ENCODE measurements around the gene RTN4IP1. TPM values are rescaled to one million over a fixed set of nuclear protein-coding genes. Genes with fewer than 3 reads are reported as not detected.

Gene RTN4IP1
- total and polyA plus RNA-seq, 7 donors: 10.0 to 25.6 (median 11.6) TPM

DNA sequence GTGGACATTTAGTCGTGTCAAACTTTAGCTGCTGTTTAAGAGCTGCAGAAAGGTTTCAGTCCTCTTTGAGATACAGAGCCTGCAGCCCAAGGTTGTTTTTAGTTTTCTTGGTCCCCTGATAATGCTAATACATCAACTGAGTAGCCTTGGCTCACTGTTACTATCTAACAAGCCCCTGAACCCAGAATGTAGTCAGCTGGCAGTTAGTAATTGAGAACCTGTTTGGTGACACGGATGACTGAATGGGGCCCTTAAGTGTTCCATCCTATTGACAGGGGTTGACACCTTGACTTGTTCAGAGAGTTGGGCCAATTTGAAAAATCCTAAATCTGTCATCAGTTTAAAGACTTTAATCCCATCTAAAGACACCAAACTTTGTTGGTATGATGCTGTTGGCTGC, 2.8 kb downstream of the RTN4IP1 start:
- peaks cover 2 to 12% of the 10 kb centered on the region in 2 donors for H3K36me3 ChIP-seq (ENCODE audit: insufficient read depth in 1 of 2, low read depth in 1 of 2)
- no peaks in the 10 kb centered on the region for H3K27me3 ChIP-seq (ENCODE audit: insufficient read depth in 3 of 3, low read length in 2 of 3)
- no peak overlapping the region for H3K4me3 ChIP-seq
- H3K4me1 ChIP-seq: peaks cover 11% of the 10 kb centered on the region
- no peak overlapping the region for H3K27ac ChIP-seq
- H3K9me3 ChIP-seq: no peaks in the 10 kb centered on the region
- DNase-seq: no peak
- TF ChIP-seq, protein P1, sequence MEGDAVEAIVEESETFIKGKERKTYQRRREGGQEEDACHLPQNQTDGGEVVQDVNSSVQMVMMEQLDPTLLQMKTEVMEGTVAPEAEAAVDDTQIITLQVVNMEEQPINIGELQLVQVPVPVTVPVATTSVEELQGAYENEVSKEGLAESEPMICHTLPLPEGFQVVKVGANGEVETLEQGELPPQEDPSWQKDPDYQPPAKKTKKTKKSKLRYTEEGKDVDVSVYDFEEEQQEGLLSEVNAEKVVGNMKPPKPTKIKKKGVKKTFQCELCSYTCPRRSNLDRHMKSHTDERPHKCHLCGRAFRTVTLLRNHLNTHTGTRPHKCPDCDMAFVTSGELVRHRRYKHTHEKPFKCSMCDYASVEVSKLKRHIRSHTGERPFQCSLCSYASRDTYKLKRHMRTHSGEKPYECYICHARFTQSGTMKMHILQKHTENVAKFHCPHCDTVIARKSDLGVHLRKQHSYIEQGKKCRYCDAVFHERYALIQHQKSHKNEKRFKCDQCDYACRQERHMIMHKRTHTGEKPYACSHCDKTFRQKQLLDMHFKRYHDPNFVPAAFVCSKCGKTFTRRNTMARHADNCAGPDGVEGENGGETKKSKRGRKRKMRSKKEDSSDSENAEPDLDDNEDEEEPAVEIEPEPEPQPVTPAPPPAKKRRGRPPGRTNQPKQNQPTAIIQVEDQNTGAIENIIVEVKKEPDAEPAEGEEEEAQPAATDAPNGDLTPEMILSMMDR (IDR thresholded peaks at IDR 0.05): no peak
- WGBS, 3 donors: 35 to 55% (median 40%) methylated on average over 2 of the region's 2 CpGs
- intact Hi-C loops (cut with DNase I): loop anchor here in 1 of 2 donors (2.0 kb wide), 1 partner anchor 116 kb away; no protein-coding TSS in a partner anchor
- ATAC-seq: no peak

DNA sequence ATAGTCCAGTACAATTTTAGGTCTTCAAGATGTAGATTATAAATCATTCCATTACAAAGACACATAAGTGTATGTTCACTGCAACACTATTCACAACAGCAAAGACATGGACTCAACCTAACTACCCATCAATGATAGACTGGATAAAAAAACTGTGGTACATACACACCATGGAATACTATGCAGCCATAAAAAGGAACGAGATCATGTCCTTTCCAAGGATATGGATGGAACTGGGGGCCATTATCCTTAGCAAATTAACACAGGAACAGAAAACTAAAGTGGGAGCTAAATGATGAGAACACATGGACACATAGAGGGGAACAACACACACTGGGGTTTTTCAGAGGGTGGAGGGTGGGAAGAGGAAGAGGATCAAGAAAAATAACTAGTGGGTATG, 6.3 kb downstream of the RTN4IP1 start:
- 79 to 90% (median 88%) methylated on average over 1 of the region's 1 CpG for WGBS, 3 donors
- no peak for ATAC-seq
- no peak overlapping the region for H3K4me3 ChIP-seq
- TF ChIP-seq, protein P1 (IDR thresholded peaks at IDR 0.05): no peak
- H3K9me3 ChIP-seq: no peaks in the 10 kb centered on the region
- no peaks in the 10 kb centered on the region for H3K4me1 ChIP-seq
- H3K36me3 ChIP-seq (ENCODE audit: insufficient read depth in 1 of 2, low read depth in 1 of 2): peaks cover 2 to 41% of the 10 kb centered on the region in 2 donors
- H3K27ac ChIP-seq: no peak overlapping the region
- no peak for DNase-seq
- intact Hi-C loops (cut with DNase I): no loop called here
- no peaks in the 10 kb centered on the region for H3K27me3 ChIP-seq (ENCODE audit: insufficient read depth in 3 of 3, low read length in 2 of 3)

DNA sequence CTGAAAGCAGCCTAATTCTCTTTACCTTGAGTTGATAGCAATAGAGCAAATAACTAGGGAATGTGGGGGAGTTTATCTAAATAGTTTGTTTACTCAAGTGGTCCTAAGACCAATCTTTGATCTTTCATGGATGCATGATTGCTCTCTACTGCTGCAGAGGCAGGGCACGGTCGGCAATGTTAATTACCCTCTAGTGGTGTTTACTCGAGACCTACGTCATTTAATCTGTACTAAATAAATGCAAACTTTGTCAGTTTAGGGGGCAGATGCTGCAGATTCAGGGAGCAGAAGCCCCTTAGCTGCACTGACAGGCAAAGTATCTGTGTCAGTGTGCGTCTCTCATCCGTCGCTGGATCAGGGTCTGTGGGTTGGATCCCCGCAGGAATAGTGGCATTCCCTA, 6.9 kb downstream of the RTN4IP1 start:
- H3K27ac ChIP-seq: no peak overlapping the region
- ATAC-seq (no peak), DNase-seq (no peak)
- intact Hi-C loops (cut with DNase I): no loop called here
- peaks cover 2 to 48% of the 10 kb centered on the region in 2 donors for H3K36me3 ChIP-seq (ENCODE audit: insufficient read depth in 1 of 2, low read depth in 1 of 2)
- TF ChIP-seq, protein P1 (IDR thresholded peaks at IDR 0.05): no peak
- H3K9me3 ChIP-seq: no peaks in the 10 kb centered on the region
- WGBS, 3 donors: 92 to 94% (median 93%) methylated on average over 8 of the region's 8 CpGs
- no peaks in the 10 kb centered on the region for H3K27me3 ChIP-seq (ENCODE audit: insufficient read depth in 3 of 3, low read length in 2 of 3)
- no peaks in the 10 kb centered on the region for H3K4me1 ChIP-seq
- H3K4me3 ChIP-seq: no peak overlapping the region

DNA sequence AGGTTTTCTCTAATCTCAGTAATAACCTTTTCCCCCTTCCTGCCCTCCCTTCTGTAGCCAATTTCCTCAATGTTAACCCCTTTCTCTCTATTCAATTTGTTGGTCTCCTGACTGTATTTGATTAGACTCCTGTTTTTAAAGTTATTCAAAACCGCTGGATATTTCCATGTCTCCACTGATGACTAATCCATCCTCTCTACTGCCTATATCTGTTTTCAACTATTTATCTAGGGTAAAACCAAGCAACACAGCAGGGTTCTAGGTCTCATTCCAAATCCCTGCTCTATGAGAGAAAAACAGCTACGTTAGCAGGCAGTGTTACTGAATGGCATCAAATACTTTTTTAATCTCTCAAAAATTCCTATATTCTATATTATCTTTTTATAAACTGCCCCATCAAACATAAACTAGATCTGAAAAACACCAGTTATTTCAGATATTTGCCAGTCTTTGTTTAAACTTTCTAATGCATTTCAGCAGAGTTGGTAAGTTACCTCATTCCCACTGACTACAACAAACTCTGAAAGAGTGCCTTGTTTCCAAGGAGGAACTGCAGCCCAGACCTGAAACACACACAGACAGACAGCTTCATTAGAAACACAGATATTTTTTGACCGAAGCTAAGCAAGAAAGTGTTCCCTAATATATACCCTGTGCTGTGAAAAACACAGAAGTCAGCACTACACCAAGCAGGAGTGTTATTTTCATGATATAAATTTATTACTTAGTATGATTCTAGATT, 8.2 kb downstream of the RTN4IP1 start:
- WGBS, 3 donors: 87 to 90% (median 87%) methylated on average over 3 of the region's 3 CpGs
- TF ChIP-seq, protein P1 (IDR thresholded peaks at IDR 0.05): no peak
- ATAC-seq: no peak
- intact Hi-C loops (cut with DNase I): no loop called here
- H3K27me3 ChIP-seq (ENCODE audit: insufficient read depth in 3 of 3, low read length in 2 of 3): no peaks in the 10 kb centered on the region
- H3K4me1 ChIP-seq: no peaks in the 10 kb centered on the region
- DNase-seq: no peak
- H3K4me3 ChIP-seq: no peak overlapping the region
- H3K9me3 ChIP-seq: no peaks in the 10 kb centered on the region
- H3K27ac ChIP-seq: no peak overlapping the region
- H3K36me3 ChIP-seq (ENCODE audit: insufficient read depth in 1 of 2, low read depth in 1 of 2): peaks cover 6 to 57% of the 10 kb centered on the region in 2 donors

DNA sequence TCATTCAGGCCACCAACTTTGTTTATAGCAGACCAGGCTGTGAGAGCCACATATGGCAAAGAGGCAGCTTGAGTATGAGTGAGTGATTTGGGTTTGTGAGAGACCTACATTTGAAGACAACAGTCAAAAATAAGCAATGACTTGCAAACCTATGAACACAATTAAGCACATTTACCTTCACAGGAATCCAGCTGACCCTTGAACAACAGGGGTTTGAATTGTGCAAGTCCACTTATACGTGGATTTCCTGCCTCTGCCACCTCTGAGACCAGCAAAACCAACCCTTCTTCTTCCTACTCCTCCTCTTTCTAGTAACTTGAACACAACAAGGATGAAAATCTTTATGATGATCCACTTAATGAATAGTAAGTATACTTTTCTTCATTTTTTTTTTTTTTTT, 10.1 kb downstream of the RTN4IP1 start:
- 85 to 87% (median 86%) methylated on average over 1 of the region's 1 CpG for WGBS, 3 donors
- intact Hi-C loops (cut with DNase I): no loop called here

More for the DNA sequence above, 10.1 kb downstream of the RTN4IP1 start:
- Histone ChIP-seq H3K4me3 (no peak overlapping the region), H3K9me3 (no peaks in the 10 kb centered on the region), H3K27me3 (ENCODE audit: insufficient read depth in 3 of 3, low read length in 2 of 3) (no peaks in the 10 kb centered on the region), H3K27ac (no peak overlapping the region), H3K4me1 (no peaks in the 10 kb centered on the region), H3K36me3 (ENCODE audit: insufficient read depth in 1 of 2, low read depth in 1 of 2) (peaks cover 6 to 58% of the 10 kb centered on the region in 2 donors)
- DNase-seq (no peak), ATAC-seq (no peak)
- TF ChIP-seq, protein P1 (IDR thresholded peaks at IDR 0.05): no peak

Data from psoas muscle (tissue), 8 donors.